GM21528 (cell line): ENCODE measurements around the gene H1-8.

Experiments used
- ATAC-seq: cut with Tn5 transposase; IDR thresholded peaks from one replicate; pipeline ENCODE4 v1.9.1; 2021; ENCODE audit warnings: mild to moderate bottlenecking, moderate library complexity; ENCODE audit not compliant: unreplicated experiment, low FRiP score

Gene H1-8

DNA sequence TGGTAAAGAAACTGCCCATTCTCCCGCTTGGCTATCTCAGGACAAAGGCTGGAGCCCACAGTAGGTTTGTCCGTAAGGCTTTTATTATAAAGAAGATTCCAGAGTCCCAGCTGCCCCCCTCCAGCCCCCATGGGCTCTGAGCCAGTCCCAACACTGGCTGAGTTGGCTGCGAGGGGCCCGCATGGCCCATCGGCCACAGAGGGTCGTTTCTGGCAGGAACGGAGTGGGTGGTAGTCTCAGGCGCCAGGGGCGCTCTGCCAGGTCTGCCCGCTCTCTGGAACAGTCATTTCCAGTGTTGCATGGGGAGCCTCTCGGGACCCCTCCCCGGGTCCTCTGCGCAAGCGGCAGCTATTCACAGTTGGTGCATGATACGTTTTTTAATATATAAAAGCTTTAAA, 12.2 kb downstream of the H1-8 start:
- no peak for ATAC-seq

DNA sequence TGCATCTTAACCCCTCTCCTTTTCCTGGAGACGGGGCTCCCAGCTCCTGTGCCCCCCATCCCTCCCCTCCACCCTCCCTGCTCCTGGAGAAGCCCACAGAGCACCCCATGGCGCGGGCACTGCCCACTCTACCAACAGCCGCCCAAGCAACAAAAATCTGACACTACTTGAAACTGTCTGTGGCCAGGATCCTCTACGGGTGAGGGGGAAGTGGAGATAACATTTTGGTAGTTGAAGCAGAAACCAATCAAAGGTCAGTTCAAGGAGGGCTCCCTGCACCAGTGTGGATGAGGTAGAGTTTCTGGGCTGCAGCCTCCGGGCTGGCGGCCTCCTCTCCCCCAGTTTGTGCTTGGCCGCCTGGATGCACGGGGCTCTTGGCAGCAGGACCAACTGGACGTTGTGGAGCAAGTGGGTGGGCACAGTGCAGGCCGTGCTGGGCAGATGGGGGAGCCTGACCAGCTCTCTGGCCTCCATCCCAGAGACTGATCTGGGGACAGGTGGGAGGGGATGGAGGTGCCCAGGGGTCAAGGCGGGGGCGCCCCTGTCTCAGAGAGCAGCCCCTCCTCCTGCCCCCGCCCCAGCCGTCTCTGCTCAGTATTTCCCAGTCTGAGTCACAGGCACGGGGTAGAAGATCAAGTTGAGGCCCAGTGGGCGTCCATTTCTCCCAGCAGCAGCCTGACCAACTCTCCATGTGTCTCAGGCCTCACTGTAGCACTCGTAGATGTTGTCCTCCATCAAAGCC, 12.8 kb downstream of the H1-8 start:
- no peak for ATAC-seq

DNA sequence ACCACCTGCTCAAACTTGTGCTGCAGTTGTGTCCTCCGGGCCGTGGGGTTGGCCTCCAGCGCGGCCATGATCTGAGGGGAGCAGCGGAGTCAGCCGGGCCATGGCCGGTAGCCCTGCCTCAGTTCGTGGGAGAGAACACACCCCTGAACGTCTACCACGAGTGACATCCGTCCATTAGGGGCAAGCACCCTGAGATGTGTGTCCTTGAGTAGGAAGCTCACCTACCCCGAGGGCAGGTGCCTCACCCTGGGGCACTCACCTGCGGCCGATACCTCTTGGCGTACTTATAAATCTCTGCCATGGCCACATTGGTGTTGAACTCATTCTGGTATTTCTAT, 13.4 kb downstream of the H1-8 start:
- ATAC-seq = no peak

DNA sequence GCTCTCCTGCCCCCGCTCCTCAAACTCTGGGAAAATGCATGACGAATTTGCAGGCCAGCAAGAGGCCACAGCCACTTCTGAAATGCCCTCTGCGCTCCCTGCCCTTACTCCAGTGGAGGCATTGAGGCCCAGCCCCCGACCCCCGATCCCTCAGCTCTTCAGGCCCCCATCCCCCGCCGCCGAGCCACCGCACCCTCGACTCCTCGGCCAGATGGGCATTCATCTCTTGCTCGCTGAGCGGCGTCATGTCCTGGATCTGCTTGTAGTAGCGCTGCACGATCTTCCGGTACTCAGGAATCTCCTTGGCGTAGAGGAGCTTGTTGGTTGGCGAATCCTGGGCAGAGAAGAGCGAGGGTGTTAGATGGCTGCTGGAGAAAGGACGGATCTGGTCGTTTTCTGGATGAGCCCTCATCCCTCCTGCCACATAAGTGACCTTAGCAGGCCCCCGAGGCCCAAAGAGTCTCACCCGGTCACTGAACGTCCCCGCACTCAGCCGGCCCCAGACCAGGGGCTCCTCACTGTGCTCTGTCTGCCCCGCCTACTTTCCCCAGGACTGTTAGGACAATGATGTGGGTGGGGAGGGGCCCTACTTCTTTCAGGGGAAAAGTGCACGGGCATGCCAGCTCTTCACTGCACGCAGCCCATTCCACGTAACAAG, 14.0 kb downstream of the H1-8 start:
- no peak for ATAC-seq

DNA sequence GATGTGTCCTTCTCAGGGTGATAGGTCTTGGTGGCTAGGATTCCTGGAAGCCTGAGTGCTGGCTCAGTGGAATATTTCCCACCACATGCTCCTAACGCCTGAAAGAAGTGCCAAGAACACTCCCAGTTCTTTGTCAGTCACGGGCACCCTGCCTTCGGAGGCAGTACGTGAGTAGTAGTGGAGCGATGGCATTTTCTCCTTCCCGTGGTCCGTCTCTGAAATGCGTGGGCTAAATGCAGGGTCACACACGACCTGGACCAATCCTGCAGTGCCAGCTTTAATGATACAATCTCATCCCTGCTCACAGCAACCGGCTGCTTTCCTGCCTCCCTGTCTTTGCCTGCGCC, 14.5 kb downstream of the H1-8 start:
- no peak for ATAC-seq

DNA sequence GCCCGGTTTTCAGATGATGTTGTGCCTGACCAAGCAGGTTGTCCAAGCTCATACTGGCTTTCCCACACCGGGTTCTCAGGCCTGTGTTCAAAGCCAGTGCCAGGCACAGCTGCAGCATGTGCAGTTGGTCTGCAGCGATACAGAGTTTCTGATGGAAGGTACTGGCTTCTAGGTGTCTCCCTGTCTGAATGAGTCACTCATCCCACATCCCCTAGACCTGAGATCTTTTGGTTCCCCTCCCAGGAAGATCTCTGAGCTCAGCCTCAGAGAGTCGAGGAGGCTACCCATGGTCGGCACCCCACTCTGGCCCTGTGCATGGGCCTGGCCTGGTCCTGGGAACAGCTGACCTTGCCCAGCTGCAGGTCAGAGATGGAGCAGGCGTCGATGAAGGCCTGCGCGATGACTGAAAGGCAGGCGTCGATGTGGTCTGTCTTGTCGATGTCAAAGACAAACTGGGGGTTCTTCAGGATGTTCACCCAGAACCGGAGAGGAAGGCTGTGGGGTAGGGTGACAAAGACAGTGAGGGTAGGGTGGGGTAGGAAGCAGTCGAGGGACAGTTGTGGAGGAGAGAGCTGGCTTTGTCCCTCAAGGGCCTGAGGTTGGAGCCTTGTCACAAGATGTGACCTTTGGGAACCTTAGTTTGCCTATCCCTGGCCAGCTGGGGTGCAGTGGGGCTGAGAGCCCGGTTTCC, 15.3 kb downstream of the H1-8 start:
- no peak for ATAC-seq

DNA sequence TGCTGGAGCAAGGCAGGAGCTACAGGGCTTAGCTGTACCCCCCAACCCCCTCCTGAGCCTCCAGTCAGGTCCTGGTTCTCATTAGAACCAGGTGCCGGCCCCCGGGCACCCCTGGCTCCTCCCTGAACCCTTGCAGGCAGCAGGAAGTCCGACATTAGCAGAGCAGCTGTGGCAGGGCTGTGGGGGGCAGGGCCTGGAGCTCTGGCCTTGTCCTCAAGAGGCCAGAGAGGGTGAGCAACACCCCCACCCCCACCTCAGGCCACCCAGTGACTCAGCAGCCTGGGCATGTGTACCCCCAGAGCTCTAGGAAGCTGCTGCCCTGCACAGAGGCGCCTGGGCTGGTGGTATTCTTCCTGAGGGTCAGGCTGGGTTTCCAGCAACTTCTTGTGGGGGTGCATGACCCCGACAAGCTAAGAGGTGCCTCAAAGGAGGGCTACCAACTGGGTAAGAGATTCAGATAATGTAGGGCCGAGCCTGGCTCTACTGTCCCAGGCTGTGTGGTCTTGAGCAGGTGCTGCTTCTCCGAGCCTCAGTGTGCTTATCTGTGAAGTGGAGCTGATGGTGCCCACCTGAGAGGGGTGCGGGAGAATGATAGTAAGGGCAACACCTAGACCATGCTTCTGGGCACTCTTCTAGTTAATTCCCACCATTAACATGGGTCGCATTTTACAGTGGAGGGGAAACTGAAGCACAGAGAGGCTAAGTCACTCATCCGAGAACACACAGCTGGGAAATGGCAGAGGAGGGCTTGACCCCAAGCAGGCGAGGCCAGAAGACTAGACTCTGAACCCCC, 16.0 kb downstream of the H1-8 start:
- no peak for ATAC-seq

DNA sequence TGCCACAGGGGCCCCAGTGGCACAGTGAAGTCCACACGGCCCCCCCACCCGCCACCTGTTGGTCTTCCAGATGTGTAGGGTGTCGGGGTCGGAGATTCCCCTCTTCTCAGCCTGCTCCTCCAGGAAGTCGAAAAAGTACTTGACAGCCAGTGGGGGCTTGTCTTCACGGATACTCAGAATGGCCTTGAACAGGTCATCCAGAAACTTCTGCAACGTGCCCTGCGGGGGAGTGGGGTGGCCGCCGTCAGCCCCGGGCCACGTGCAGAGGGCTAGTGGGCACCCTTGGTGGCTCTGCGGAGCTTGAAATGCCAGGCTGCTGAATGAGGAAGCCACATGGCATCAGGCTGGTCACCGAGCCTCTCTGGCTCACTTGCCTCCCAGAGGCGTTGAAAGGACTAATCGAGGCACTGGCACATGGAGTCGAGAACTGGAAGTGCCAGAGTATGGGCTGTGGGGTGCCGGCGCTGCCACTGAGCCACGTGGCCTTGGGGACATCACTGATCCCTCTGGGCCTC, 16.6 kb downstream of the H1-8 start:
- no peak for ATAC-seq

DNA sequence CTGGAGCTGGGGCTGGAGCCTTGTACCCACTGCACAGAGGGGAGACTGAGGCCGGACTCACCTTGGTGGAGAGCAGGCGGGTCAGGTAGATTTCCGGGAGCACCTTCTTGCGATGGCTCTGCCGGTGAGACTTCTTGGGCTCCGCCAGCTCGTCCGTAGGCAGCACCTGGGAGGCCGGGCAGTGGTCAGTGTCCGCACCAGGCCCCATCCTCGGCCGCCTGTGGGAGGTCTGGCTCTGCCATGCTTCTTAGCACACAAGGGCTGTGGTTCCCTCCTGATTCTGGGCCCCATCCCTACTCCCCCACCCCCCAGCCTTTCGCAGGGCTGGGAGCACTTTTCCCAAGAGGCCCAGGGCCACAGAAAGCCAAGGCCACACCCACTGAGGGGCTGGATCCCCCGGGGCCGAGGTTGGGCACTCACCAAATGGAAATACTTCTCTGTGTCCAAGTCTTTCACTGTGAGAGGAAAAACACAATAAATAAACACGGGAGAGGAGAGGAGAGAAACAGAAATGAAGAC, 17.4 kb downstream of the H1-8 start:
- ATAC-seq = no peak

DNA sequence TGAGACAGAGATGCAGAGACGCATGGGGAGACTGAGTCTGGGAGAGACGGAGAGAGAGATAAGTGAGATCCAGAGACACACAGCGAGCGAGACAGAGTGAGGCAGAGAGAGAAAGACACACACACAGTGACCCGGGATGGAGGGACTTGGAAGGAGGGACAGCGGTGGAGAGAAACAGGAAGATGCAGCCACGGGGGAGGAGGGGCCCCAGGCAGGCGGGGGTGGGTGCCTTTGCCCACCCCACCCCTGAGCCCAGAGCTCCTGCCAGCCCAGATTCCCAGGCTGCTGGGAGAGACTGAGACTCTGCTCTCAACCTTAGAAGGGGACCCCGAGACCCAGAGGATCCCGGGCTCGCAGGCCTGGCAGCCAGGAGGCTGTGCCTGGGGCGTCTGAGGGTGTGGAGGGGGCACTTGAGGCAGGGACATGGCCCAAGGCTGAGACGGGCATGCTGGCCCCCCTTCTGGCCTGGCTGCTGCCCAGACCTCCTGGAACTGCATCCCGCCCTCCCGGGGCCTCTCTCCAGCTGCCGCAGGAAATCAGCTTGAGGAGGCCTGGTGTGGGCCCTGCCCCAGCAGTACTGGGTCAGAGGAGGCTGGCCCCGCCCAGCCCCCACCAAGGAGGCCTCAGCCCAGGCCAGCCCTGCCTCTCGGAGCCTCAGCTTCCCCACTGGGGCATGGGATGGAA, 18.1 kb downstream of the H1-8 start:
- no peak for ATAC-seq

DNA sequence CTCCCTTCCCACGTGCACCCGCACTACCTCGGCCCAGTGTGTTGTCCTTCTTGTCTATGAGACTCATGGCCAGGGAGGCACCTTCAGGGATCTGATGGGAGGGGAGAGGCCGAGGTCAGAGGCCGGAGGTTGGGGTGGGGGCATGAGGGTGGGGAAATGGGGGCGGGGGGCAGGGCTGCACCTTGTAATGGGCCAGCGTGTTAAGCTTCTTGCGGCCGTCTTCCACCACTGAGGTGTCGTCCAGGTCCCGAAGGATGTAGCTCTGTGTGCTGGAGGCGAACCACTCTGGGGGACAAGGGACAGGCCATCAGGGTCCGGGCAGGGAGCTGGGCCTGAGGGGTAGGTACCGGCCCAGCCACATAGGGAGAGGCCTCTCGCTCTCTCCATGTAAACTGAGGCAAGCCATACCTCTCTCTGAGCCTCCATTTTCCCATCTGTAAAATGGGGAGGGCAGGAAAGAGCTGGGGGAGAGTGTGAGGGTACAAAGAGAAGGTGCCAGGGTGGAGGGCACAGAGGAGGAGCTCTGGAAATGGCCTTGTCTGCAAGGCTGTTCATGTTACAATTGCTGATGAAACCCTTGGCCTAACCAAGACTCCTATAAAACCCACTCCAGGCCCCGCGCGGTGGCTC, 18.8 kb downstream of the H1-8 start:
- no peak for ATAC-seq

DNA sequence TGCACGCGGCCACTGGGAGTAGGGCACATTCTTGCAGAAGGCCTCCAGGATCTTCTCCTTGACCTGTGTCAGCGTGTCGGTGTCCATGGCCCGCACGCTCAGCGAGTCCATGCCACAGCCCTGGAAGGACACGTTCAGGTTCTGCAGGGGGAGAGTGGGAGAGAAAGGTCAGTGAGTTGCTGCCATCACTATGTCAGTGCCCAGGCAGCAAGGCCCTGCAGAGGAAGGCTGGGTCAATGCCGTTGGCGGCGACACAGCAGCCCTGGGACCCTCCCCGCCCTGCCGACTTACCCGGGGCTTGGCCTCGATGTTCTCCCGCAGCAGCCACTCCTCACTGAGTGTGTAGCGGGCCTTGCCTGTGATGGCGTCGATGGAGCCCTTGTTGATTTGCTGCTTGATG, 19.8 kb downstream of the H1-8 start:
- no peak for ATAC-seq

DNA sequence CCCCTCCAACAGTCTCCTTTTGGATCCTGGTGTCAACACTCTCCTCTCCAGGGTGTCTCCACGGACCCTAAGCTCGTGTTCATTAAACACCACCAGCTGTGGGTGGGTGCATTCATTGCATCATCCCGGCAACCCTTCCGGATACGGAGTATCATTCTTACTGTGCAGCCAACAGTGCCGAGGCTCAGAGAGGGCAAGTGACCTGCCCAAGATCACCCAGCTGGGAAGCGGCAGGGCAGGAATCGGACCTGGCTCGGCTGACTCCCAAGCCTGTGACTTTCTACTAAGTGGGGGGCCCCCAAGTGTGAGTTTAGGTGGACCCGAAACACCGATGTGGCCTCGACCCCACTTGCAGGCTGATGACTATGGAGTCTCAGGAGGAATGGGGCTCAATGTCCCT, 20.4 kb downstream of the H1-8 start:
- no peak for ATAC-seq

DNA sequence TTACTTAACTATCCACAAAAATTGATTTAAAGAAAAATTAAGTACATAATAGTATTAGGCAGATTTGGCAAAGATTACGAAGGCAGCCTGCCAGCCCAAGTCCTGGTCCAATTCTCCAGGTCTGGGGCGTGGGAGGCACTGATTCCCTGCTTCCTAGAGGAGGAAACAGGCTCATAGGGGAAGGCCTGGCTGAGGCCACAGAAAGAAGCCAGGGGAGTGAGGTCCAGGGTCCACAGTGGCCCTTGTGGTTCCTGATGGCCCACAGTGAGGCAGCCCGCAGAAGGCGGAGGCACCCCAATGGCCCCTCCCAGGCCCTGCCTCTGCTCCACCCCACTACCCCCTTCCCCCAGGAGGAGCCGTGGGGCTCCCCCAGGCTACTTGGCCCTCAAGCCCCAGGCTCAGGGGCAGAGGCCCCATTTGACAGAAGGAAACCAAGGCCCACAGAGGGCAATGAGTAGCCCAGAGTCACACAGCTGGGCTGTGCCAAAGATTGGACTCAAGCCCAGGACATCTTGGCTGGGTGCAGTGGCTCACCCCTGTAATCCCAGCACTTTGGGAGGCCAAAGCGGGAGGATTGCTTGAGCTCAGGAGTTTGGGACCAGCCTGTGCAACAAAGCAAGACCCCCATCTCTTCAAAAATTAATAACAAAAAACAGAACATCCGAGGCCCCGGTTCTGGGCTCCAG, 21.0 kb downstream of the H1-8 start:
- ATAC-seq = no peak

DNA sequence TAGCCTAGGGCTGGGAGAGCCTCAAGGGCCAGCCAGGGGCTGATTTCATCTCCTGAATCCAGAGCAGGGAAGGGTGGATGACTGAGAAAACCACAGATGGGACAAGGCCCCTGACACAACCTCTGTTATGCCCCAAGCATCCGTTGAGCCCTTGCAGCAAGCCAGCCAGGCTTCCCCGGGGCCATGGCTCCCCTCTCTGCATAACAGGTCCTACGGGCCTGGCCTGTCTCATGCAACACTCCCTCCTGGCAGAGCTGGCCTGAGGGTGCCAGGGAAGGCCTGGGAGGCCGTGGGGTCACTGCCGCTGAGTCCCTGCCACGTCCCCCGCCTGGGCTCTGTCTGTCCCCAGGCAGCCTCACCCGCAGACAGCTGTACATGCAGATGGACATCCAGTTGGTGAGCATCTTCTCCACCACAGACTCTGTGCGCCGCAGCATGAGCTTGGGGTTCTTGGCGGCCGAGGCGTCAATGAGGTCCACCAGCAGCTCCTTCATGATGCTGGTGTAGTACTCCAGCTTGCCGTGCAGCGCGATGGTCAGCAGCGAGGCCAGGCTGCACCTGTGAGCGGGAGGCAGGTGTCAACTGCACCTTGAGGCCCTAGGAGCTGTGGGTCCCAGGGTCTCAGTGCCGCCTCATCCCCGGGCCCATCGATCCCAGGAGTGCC, 22.1 kb downstream of the H1-8 start:
- no peak for ATAC-seq

DNA sequence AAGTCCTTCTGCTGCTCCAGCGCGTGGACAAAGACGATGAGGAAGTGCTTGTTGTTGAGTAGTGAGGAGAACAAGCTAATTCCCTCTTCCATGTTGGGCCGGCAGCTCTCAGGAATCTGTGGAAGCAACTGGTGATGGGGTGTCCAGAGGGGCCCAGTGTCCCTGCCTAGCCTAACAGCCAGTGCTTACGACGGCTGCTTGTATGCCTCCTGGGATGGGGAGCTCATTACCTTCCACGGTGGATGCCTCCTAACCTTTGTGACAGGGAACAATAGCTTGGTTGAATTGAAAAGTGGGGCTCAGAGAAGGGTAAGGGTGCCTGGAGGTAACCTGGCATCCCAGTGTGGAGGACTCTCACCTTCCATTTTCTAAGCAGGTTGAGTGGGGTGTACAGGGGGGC, 22.9 kb downstream of the H1-8 start:
- no peak for ATAC-seq

DNA sequence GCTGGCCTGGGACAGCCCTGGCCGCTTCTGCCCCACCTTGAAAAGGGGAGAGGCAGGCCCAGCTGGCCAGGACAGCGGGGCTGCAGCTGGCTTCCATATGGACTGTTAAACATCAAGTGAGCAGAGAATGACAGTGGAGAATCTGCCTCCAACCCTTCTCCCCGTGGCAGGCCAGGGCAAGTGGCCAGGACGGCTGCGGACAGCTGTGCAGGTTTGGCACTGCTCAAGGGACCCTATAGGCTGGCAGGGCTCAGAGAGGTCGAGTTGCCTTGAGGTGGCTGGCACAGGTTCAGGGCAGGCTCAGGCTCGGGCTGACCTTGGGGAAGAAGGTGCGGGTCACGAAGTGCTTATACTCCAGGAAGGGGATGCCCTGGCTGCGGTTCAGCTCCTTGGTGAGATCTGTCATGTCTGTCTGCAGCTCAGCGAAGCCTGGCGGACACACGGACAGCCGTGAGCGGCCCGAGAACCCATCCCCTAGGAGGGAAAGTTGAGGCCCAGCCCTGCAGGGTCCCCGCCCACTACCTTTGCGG, 24.3 kb downstream of the H1-8 start:
- no peak for ATAC-seq

DNA sequence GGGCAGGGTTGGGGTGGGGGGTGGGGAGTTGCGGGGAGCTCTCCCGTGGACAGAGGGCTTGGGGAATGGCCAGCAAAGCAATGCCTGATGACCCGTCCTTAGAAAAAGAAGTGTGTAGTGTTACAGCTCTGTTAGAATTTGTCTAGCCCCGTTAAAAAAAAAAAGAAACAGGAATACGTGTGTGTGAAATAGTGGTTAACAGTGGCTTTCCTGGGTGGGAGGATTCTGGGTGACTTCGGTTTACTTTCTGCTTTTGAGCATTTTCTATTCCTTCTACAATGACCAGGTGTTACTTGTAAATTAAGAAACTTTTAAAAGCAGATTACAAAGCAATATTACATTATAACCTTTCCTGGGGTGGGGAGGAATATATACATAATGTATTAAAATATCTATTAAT, 25.0 kb downstream of the H1-8 start:
- no peak for ATAC-seq
